ENCODE data around the gene TOX2.

Gene TOX2

DNA sequence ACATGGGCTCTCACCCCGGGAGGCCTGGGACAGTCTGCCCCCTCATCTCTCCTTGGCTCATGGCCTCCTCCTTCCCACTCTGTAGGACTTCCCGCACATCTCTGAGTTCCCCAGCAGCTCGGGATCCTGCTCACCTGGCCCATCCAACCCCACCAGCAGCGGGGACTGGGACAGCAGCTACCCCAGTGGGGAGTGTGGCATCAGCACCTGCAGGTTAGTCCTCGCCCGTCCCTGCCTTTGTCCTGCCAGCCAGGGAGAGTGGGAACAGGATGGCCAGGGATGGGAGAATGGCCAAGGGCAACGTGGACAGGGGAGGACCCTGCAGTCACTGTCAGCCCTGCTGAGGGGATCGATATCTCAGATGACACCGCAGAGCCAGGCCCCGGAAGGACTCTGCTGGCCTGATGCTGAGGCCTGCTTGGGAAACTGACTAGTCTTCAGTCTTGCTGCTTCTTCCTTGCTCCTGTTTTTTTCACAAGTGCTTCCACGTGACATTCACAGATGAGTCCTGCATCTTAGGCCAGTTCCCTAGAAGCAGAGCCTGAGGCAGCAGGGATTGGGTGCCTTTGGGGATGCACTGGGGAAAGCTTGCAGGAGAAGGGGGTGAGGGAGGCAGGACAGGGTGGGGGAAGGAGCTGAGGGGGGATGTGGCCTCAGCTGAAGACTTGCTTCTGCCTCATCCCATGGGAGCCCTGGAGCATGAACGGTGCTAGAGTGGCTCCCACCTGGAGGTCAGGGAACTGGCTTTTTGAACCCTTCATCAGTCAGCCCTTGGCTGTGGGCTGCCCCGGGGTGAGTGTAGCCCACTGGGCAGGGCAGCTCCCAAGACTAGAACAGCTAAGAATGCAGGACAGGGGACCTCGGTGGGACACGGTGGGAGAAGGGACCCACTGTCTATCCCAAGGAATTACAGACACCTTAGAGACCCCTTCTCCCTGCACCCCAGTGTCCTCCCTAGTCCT is 152.3 kb downstream of the TOX2 start:
- DNase-seq = no peak

DNA sequence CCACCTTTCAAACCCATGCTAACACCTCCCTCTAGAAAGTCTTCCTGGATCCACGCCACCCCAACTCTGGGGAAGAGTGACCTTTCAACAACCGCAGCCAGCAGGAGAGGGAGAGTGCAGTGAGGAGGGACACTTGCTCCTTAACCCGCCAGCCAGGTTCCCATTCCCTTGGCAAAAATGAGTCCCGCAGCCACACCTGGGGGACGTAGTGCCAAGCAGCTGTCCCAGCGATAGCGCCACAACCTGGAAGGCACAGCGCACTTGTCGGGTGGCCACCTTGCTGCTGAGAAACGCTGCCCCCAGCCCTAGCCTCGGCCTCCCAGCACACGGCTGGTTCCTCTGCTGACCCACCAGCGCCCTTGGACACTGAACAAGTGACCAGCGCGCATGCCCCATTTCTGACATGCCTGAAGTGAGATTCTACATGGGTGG is 153.0 kb downstream of the TOX2 start:
- DNase-seq = no peak

DNA sequence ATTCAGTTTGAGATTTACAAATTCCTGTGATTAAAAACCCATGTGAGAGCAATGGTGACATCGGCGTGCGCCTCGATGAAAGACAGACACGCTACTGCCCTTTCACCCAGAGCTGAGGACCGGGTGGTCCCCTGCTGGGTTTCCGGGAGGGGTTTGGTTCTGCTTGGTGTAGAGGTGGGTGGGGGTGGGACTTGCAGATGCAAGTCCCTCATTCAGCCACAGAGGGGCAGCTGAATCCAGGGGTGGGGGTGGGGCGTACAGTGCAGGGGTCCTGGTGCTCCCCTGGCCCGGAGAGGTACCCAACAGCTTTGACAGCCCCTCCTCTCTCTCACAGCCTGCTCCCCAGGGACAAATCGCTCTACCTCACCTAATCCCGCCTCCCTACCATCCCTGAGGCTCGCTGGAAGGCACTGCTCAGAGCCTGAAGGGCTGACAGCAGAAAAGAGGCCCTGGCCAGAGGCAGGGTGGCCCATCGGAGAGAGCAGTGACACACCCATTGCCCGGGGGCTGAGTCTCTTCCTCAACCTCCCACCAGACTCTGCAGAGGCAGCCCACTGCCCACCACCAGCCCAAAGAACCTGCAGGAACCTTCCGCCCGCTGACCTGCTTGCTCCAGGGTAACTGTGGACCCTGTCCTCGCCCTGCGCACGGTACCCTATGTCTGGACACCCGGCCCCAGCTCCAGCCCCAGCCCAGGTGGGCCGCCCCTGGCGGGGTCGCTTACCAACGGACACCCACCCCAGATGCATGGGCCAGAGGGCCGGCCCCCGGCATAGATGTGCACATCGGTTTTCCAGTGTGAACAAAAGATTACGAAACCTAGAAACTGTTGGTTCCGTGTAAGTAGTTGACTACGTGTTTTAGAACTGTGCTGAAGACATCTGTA is 153.9 kb downstream of the TOX2 start:
- no peak for DNase-seq

DNA sequence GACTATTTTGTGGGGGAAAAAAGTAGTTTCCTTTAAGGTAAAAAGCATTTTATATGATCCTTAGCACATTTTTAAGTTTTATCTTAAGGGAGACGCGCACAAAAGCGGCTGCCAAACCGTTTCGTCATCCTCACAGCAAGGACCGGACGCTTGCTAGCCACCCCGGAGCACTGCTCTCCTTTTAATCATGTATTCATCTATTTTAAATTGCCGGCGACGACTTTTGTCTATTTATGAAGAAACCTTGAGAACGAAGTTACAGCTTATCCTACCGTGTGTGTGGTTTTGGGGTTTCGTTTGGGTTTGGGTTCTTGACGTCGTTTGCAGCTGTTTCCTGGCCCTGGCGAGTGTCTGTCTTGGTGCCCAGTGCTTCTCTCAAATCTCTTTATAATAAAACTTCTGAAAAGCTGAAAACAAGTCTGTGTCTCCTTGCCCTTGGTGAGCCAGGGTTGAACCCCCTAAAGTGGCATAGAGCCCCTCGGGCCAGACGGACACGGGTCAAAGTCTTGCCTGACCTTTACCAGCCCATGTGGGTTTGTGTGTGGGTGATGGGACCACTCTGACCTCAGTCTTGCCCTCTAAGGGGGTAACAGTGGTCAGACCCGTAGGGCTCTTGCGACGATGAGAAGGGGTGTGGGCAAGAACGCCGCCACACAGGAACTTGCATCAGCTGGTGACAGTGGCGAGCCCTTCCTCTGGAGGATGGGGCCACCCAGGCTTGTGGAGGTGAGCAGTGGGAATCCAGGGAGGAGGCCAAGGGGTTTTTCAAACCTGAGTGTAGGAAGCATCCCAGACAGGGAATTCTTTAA is 154.8 kb downstream of the TOX2 start:
- peak; percentile 54 for DNase-seq

DNA sequence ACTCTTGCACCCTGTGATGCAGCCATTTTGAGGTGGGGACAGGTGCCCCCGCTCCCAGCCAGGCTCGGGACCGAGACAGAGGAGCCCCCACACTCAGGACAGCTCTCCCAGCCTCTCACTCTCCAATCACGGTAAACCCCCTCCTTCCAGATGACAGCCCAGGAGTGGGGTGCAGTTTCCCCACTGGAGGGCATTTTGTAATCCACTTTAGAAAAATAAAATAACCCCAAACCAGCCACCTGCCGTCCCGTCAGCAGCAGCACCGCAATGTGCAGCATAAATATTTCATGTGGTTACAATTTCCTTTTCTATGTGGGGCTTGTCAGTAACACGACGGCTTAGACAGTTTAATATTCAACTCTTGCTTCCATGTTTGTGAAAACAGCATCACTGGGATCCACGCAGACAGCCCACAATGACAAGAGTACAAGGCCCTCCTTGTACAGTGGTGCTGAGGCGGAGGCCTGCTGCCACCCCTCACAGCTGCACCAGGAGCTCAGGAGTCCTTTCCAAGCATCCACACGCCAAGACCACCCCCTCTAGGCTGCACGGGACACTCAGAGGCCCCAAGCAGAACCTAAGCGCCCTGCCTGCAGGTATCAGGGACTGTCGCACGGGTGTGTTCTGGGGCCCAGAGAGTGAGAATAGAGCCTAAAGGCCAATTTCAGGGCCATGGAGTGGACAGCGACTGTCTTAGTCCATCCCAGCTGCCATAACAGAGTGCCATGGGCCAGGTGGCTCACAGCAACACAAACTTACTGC is 155.7 kb downstream of the TOX2 start:
- DNase-seq = no peak

DNA sequence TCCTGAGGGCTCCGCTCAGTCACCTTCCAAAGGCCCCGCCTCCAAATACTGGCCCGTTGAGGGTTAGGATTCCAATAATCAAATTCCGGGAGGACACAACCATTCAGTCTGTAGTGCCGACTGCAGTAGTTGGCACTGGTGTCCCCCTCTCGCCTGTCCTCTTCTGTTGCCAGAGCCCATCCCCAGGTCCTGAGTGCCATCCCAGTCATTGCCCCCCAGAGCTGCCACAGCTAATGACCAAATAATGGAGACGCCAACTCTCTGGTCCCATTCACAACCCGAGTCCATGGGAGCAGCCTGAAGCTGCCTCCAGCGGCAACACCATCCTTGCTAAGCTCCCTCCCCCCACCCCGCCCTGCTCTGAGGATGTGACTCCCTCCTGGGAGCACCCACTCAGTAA is 156.4 kb downstream of the TOX2 start:
- no peak for DNase-seq

DNA sequence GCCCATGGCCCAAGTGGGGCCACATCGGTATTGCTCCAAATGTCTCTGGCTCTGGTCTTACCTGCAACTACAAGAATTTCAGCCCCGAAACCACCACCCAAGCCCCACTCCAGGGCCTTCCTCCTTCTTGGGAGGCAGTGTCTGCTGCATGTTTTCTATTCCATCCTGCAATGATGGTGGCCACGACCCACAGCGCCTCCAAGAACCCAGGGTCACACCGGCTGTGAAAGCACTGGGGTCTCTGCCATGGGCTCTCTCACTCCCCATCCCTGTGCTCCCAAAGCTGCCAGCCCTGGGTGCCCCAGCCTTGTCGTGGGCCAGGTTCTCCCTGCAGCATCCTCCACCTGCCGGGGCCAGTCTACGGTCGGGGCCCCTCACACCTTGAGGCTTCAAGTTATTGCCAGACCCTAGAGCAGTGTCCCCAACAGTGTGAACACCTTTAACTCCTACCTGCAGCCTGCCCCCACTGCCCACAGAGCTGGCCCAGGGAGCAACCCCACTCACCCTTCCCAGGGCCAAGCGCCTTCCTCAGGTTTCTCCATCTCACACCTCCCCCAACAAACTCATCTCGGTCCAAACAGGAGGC is 157.0 kb downstream of the TOX2 start:
- no peak for DNase-seq

DNA sequence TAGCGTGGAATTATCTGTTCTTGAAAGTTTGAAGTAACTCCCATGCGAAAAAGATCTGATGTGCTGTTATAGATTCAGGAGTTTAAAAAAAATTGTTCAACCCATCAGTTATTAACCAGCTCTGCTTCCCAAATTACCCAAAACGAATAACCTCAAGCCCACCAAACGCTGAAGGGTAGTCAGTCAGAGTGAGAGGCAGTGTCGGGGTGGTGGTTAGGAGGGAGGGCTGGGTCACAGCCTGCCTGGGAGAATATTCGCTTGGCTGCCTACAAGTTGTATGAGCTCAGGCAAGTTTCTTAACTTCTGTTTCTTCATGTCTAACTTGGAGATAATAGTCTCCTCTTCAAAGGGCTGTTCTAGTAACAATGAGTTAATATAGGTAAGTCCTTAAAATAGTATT is 157.7 kb downstream of the TOX2 start:
- no peak for DNase-seq

DNA sequence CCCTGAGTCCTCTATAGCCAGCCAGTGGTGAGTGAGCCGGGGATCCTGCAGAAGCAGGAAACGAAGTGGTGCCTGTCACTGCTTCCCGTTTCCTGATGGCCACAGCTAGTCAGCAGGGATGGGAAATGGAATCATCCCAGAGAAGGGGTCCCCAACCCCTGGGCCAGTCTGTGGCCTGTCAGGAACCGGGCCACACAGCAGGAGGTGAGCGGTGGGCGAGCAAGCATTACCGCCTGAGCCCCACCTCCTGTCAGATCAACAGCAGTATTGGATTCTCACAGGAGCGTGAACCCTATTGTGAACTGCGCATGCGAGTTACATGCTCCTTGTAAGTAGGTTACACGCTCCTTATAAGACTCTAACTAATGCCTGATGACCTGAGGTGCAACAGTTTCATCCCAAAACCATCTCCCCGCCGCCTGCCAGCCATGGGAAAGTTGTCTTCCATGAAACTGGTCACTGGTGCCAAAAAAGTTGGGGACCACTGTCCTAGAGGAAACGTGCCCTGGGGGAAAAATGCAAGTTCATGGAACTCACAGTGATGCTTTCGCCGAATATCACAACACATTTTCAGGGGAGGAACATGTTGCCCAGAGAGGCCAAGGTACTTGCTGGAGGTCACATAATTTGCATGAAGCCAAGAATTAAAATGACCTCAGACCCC is 158.5 kb downstream of the TOX2 start:
- DNase-seq = no peak

DNA sequence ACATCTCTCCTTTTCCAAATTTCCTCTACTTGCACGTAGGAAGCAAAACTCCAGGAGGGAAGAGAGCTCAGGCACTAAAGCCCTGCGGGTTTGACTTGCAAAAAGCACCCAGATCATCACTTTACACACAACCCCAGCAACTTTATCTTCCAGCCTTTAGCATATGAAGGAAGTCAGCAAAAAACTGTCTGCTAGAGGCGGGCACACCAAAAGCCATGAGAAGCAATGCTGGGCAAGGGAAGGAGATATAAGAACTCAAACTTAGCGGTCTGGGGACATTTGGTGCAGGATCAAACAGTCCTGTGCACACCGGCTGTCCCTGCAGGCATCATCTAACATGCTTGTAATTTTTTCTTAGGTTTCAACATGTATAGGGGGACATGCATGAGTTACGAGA is 159.0 kb downstream of the TOX2 start:
- no peak for DNase-seq

DNA sequence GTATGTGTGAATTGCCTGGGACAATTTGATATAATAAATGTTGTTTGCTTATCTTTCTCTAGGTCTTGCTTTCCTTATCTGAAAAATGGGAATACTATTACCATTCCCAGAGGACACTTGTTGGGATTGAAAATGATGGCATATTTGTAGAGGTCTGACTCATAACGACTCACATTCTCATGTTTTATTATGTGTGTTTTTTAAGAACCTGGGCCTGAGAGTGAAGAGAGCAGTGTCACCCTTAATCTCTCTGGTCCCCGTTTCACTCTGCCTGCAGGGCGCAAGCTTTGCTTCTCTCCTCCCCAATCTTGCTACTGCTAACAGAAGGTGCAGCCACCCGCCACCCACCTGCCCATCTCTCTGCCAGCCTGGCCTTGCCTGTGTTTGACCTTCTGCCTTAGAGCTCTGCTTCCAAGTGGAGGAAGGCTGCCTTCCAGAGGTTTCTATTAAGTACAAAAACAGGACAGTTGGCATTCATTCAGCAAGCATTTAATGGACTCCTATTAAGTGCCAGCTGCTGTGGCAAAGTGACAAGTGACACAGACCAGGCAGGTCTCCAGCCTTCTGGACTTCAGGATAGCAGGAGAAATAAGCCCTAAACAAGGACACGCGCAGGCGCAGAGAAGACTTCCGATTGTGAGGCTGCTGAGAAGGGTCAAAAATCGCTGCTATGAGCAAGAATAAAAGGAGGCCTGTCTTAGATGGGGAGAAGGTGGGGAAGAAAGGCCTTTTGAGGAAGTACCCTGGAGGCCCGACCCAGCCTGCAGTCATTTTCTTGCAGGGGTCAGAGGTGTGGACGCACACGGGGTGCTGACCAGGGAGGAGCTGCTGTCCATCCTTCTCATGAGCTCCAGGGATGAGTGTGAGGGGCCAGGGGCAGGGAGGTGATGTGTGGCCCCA is 159.8 kb downstream of the TOX2 start:
- DNase-seq = no peak

DNA sequence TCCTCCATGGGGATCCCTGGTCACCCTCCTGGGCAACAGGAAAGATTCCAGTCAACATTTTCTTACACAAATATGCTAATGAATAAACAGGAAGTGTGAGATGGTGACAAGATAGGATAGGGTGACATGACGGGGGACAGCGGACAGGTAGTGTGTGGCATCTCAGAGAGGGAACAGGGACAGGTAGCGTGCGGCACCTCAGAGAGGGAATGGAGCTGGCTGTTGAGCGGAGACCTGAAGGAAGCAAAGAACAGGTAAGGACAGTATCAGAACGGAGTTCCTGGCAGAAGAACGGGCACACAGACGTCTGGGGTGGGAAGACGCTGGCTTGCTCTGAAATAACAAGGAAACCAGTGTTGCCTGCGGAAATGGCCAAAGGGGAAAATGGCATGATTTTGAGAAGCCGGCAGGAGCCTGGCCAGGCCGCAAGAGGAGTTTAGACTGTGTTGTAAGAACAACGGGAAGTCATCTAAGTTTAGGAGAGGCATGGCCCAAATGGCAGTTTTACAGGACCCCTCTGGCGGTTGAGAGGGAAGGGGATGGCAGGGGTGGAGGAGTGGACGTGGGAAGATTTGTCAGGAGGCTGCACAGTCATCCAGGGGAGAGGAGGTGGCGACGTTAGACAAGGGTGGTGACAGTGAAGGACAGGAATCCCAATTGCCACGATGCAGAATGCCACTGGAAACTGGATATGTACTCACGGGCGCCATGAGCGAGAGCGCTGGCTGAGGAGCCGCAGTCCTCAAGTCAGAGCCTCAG is 160.7 kb downstream of the TOX2 start:
- no peak for DNase-seq

DNA sequence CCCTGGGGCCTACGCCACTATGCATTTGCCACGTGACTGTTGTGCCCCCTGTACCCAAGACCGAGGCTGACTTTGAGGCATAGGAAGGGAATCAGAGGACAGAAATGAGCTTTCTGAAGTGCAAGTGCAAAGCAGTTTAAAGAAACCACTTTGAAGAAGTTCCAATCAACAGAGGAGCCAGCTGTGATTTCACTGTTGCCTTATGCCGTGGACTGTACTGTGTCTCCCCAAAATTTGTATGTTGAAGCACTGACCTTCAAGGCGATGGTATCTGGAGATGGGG is 161.2 kb downstream of the TOX2 start:
- no peak for DNase-seq

DNA sequence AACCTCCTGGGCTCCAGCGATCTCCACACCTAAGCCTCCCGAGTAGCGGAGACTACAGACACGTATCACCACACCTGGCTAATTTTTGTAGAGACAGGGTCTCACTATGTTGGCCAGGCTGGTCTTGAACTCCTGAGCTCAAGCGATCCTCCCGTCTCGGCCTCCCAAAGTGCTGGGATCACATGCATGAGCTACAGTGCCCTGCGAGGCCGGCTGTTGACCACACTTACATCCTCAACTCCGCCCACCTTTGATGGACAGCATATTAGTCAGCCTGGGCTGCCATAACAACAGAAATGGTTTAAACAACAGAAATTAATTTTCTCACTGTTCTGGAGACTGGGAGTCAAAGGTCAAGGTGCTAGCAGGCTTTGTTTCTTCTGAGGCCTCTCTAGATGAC is 164.6 kb downstream of the TOX2 start:
- no peak for DNase-seq

DNA sequence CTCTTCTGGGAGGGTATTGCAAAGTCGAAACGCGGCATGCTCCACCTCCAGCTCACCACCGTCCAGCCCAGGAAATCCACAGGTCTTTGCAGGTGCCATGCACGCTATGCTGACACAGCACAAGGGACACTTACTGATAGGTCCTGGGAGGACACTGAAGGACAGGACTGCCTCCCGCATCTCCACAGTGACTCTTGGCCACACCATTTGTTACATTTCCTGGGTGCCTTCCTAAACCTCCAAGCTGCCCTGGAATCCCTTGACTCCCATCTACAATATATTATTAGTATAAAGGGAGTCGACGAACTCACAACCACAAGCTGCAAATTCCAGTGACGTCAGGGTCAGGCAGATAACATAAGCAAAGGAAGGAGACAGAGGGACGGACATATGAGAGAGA is 165.4 kb downstream of the TOX2 start:
- no peak for DNase-seq

DNA sequence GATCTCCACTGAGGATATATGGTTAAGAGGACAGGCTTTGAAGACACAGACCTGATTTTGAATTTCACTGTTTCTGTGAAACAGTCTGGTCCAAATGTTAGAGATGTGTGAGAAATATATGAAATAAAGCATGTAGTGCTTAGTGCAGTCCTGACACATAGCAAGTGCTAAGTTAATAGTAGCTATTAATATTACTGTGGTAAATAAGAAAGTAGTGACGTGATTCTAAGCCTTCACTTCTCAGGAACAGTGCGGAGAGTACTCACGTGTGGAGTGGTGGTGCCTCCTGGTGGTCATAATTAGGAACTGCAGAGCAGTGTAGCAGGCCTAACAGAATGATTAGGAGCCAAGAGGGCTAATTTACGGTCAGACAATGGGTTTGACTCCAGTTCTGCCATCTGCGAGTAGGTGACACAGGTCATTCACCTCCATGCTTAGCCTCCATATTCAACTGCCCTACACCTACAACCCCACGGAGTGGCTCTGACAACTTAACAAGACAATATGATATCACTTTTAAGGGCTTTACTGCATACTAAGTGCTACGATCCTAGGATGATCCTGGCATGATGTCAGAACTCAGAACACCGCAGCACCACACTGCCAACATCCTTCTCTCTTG is 166.1 kb downstream of the TOX2 start:
- DNase-seq = peak; percentile 72

DNA sequence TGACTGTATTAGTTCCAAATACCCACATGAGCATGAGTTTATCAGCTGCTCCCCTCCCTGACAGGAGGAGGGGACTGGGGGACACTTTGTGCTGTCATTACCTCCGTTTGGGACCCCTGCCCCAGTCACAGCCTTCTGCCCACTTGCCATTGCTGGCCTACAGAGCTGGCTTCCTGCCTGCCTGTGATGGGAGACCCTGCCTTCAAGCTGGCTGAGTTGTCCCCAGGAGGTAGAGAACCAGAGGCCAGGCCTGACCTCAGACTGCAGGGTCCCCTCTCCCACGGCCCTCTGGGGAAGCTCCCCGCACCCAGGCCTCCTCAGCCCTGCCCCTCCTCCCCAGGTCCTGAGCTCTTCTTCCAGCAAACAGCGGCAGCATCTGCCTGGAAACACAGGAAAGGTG is 166.8 kb downstream of the TOX2 start:
- DNase-seq = no peak

DNA sequence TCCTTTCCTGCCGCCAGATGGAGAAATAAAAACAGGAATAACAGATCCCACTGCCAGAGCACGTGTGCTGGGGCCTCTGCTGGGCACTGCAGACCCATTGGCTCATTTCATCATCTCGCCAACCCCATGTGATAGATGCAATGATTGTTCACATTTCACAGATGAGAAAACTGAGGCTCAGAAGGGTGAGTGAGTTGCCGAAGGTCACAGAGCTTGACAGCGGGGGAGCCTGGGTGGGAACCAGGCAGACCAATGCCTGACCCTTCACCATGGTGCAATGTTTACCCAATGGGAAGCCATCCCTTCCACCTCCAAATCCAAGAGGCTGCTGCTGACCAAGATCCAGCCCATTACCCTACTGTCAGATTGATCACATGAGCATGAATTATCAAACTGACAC is 167.2 kb downstream of the TOX2 start:
- DNase-seq = no peak

All from stimulated activated CD4-positive, alpha-beta T cell treated with anti-CD3 and anti-CD28 coated beads, Interleukin-1b, Interleukin-23, amount 100 ng/mL, for 48 hours (primary cell).